Fibroblast of the conjunctiva (primary cell): Measurements from ENCODE around the gene CYB5RL.
"Not testable (repeated sequence)": the region's sequence is repeated elsewhere in the genome, so short reads cannot be mapped to it uniquely, and the experiment has no call there.

Experiments
- DNase-seq: peaks from one replicate; pipeline ENCODE4 v3.0.0-alpha.2; 2010; ENCODE audit warnings: low read depth

The CYB5RL gene, protein sequence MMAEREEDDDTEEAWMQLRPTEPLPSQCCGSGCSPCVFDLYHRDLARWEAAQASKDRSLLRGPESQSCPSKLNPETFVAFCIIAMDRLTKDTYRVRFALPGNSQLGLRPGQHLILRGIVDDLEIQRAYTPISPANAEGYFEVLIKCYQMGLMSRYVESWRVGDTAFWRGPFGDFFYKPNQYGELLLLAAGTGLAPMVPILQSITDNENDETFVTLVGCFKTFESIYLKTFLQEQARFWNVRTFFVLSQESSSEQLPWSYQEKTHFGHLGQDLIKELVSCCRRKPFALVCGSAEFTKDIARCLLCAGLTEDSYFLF

DNA sequence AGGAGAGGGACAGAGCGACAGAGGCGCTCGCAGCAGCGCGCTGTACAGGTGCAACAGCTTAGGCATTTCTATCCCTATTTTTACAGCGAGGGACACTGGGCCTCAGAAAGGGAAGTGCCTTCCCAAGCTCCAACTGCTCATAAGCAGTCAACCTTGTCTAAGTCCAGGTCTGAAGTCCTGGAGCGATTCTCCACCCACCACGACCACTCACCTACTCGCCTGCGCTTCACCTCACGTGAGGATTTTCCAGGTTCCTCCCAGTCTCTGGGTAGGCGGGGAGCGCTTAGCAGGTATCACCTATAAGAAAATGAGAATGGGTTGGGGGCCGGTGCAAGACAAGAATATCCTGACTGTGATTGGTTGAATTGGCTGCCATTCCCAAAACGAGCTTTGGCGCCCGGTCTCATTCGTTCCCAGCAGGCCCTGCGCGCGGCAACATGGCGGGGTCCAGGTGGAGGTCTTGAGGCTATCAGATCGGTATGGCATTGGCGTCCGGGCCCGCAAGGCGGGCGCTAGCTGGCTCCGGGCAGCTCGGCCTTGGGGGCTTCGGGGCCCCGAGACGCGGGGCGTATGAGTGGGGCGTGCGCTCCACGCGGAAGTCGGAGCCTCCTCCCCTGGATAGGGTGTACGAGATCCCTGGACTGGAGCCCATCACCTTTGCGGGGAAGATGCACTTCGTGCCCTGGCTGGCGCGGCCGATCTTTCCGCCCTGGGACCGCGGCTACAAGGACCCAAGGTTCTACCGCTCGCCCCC, at the start of gene CYB5RL, which contains the start of gene MRPL37:
Gene CYB5RL (minus strand): TSS at position 266 of the 754 bp plus-strand sequence. CDS start 4,414 bp downstream, outside the sequence.
Gene MRPL37 (plus strand): TSS at position 403 of the 754 bp plus-strand sequence. CDS start 77 bp downstream, at position 480.
- DNase-seq: peak; percentile 91

DNA sequence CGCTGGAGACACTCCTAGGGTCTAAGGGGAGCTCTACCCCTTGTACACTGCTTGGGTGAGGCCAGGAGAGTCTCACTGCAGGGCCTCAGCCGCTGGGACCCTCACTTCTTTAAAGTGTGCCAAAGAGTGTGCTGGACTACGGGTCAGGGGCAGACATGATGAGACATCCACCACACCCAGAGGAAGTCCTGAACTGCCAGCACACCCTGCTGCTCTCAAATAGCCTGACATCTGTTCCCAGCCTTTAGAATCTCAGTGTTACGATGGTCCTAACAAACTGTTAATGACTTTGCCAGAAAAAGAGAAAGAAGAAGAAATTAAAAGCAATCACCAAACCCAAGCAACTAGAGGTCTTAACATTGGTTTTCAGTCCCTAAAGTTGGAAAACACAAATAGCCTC, 49.1 kb upstream of the CYB5RL start:
- no peak for DNase-seq

DNA sequence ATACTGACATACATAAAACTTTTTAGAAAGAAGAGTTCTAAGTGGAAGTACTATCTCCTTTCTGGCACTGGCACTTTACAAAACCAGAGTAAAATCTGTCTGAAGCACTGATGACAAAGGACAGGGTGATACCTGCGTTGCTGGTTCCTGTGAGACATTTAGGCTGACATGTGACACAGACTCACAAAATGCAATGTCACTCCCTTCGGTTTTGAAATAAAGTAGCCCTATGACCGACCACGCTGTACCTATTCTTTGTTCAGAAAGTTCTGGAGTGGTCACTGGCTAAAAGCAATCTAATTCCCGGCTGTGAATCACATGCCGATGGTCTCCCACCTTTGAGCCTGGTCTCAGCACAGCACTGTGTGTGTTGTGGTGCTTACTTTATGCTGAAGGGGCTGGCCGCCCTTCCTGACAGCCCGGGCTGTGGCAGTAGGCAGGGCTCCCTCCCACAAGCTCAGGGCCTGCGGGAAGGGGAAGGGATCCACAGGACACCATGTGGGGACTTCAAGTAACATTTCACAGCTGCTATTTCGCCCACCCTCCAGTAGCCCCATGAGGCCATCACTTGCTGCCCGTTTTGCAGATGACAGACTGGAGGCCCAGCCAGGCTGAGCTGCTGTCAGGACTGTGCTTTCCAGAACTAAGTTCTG, 48.2 kb upstream of the CYB5RL start:
- DNase-seq: no peak

DNA sequence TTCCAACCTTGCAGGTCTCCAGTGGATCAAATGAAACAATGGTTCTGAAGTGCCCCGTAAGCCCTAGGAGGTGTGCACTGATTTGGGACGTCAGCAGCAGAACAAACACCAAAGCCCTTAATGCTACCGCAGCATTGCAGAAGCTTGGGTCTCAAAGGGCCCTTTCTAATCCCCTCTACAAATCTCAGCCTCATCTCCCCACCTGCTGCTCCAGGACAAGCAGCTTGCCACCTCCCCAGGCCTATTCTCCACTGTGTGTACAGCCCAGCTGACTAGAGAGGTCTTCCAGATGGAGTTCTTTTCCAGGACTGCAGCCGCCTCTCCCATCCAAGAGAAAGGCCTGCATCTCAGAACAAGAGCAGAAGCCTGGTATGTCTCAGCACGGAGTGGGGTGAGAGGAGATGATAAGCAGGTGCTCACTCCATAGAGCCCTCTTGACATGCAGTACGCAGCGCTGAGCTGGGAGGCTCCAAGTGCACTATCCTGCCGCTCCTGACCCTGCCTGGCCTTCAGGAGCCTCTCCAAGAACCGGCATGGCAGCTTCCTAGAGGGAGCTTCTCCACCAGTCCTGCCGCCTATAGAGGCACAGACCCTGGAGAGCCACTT, 46.4 kb upstream of the CYB5RL start:
- DNase-seq: no peak

DNA sequence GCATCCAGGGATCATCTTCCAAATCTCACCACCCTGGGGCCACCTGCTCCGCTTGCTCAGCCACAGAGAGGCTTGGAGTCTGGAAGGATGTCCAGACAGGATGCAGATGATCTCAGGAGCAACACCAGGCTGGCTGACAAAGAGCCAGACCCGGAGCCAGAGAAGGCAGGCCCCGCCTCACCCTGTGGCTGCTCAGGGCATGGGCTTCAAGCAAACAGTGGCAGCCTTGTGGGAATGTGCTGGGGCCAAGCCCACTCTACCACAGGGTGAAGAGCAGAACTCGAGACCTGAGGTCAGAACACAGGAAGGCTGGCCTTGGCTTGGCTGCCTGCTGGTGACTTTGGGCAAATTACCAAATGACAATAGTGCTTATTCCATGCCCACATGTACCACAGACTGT, 45.7 kb upstream of the CYB5RL start:
- DNase-seq: no peak

DNA sequence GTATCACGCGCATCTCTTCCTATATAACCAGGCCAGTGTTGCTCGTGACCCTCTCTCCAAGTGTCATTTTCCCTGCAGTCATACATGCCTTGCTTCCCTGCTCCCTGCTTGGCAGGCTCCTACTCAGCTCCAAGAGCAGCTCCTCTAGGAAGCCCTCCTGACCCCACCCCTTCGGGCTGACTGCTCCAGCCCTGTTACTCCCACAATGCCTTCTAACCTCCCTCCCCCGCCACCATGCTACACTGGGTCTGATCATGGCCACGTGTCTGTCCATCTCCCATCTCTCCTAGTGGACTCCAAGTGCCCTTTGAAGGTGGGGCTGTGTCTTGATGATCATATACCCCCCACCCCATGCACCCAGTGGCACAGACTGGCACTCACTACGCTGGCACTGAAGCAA, 44.8 kb upstream of the CYB5RL start:
- DNase-seq: no peak

DNA sequence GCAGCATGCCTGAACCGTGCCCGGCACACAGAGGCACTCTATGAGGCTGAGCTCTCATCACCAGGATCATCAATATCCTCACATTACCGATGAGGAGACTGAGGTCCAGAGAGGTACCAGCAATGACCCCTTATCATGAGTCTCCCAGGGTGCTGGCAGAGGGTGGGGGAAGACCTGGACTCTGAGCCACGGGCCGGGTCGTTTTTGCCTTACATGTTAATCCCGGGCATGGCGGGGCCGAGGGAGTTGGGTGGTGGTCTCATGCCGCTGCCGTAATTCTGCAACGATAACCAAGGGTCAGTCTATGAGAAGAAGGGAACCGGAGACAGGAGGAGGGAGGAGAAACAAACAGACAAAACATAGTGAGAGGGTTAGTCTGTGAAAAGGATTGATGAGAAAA, 43.2 kb upstream of the CYB5RL start:
- no peak for DNase-seq

DNA sequence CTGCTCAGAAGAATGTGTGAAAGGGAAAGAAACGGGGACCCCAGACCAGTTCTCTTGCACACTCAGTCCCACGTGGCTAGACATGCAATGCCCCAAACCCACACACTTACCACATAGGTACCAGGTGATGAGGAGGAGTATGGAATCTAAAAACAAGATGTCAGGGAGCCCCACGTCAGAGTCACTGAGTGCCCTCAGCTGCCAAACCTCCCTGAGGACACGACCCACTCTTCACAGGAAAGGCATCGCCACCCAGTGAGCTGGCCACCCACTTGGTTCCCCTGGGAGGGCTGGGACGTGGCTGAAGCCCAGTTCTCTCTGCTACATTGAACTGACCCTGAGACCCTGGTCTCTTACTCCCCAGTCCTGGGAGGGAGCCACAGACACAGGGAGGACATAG, 41.5 kb upstream of the CYB5RL start:
- no peak for DNase-seq

DNA sequence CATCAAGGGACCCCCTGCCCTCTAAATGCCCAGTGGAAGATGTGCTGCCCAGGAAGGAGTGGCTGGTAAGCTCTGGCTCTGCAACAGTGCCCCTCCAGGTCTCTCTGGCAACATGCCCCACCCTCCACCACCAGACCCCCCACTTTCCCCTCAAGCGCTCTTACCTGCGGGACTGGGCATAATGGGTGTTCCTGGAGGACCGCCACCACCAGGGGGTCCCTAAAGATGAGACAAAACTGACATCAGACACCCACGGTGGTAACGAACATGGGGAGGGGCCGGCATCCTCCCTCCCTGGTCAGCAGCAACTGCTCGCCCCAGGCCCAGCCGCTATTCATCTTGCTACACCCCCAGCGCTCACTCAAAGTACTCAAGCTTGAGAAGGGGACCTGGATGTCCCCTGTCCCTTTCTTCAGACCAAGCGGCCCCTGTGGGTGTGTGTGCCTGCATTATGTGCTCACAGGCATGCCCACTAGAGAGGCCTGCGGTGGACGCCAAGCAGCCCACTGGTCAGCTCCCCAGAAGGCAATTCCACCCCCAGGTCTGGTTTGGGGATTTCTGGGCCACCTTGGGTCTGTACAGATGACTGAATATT, 41.0 kb upstream of the CYB5RL start:
- DNase-seq: no peak

DNA sequence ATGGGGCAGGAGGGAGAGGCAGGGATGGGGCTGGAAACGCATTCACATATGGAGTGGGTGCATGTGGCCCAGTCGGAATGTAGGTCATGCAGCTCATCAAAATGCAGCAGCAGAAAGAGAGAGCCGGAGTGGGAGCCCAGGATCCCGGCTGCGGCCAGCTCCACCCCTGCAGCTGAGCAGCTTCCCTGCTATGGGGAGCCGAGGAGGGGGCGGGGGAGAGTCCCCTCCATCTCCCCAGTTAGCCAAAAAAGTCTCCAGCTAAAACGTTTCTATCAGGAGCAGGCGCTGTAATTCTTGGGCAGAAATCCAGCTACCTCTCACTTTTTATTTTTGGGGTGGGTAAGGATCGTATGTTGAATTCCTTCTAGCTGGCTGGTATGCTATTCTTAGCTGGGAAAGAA, 39.8 kb upstream of the CYB5RL start:
- DNase-seq: no peak

DNA sequence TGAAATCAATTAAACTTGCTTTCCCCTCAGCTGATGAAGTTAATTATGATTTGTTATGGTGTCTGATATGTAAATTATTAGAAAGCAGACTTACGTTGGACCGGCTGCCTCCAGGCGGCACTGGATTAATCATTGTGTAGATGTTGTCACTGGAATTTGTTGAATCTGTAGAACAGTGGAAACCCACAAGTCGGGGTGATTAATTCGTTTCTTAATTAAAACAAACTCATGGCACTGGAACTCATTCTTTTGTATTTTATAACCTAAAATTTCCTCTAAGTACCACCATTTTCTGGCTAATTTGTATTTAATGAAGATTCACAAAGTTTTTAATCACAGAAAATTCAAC, 39.2 kb upstream of the CYB5RL start:
- no peak for DNase-seq

DNA sequence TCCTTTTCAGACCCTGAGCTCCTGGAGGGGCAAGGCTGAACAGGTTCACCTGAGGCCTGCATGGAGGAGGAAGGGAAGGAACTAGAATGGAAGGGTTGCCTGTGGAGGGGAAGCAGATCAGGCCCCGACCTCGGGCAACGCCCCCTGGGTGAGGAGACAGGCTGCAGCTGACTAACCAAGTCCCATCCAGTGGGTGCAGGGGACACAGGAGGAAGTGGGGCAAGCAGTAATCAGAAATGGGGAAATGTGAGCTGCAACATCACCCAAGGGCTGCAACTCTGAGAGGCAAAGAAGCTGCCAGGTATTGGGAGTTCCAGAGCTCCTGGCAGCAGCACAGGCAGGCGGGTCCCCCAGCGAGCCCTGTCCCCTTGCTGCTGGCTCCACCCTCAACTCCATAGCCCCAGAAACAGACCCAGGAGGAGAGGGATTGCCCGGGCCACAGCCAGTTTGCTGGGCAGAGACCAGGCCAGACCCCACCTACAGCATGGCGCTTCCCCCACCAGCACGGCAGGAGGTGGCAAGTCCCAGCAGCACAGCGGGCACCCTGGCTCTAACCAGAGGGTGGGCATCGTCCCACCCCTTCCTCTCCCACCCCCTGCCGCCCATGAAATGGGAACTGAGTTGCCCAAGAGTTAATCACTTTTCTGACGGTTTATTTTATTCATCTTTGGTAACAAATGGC, 38.7 kb upstream of the CYB5RL start:
- no peak for DNase-seq

DNA sequence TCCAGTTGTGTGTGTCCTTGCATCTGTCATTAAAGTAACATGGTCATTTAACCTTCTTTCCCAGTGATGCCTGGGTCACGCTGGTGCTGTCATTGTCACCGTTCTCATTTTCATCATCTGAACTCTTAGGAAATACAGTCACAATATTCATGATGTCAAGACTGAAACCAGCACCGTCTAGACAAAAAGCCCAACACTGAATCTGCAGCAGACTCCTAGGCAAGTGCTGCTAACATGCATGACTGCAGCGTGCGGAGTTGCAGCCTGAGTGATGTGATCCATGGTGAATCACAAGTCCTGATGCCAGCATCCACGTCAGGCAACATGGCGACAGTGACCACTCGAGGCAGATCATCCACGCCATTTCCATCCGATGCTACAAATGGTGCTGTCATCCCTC, 37.8 kb upstream of the CYB5RL start:
- no peak for DNase-seq

DNA sequence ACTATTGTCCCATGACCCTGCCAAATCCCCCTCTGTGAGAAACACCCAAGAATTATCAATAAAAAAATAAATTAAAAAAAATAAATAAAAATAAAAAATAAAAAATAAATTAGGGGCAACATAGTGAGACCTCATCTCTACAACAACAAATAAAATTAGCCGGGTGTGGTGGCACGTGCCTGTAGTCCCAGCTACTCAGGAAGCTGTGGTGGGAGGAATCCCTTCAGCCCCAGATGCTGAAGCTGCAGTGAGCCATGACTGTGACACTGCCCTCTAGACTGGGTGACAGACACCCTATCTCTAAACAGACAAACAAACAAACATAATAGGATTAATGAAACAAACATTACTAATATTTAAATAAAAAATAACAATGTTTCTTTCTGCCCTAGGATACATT, 34.5 kb upstream of the CYB5RL start:
- DNase-seq: no peak

DNA sequence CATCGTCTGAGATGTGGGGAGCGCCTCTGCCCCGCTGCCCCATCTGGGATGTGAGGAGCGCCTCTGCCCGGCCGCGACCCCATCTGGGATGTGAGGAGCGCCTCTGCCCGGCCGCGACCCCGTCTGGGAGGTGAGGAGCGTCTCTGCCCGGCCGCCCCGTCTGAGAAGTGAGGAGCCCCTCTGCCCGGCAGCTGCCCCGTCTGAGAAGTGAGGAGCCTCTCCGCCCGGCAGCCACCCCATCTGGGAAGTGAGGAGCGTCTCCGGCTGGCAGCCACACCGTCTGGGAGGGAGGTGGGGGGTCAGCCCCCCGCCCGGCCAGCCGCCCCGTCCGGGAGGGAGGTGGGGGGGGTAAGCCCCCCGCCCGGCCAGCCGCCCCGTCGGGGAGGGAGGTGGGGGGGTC, 33.4 kb upstream of the CYB5RL start:
- not testable (repeated sequence) for DNase-seq

DNA sequence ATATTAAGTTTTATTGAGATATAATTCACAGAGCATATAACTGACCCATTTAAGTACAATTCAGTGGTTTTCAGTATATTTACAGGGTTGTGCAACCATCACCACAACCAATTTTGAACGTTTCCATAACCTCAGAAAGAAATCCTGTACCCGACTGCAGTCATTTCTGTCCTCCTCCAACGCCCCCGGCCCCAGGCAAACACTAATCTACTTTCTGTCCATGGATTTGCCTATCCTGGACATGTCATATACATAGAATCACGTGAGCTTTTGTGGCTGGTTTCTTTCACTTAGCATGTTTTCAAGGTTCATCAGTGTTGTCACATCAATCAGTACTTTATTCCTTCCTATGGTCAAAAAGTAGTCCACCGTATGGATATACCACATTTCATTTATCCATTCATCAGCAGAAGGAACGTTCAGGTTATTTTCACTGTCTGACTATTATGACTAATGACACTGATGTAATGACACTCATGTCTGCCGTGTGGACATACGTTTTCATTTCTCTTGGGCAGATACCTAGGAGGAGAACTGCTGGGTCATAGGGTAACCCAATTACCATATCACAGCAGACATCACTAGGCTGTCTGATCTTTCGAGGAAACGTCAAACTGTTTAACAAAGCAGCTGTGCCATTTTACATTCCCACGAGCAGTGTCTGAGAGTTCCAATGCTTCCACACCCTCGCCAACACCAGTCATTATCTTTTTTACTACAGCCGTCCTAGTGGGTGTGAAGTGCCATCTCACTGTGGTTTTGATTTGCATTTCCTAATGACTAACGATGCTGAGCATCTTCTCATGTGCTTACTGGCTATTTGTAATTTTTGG, 30.9 kb upstream of the CYB5RL start:
- DNase-seq: no peak

DNA sequence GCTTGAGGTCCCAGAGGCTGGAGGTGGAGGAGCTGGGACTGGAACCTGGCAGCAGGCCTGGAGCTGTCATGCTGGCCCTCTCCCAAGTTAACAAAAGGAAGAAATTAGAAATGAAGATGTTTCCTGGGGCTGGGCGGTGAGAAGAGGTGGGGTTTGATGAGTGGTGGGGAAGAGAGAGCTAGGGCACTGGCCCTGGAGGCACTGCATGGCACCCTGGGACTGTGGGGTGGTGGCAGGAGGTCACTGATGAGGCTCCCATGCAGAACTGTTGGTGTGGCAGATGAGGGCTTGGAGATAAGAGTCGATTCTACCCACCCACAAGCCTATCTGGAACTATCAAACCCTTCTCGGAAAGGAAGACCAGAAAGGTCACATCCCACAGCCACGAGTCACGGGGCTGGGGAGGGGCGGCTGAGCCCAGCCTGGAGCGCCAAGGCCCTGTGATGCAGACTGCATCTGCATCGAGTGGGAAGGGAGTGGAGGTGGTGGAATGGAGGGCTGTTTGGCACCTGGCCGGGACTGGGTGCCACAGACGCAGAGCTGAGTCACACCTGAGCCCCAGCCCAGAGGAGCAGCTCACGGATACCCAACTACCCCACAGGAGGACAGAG, 29.6 kb upstream of the CYB5RL start:
- DNase-seq: no peak

DNA sequence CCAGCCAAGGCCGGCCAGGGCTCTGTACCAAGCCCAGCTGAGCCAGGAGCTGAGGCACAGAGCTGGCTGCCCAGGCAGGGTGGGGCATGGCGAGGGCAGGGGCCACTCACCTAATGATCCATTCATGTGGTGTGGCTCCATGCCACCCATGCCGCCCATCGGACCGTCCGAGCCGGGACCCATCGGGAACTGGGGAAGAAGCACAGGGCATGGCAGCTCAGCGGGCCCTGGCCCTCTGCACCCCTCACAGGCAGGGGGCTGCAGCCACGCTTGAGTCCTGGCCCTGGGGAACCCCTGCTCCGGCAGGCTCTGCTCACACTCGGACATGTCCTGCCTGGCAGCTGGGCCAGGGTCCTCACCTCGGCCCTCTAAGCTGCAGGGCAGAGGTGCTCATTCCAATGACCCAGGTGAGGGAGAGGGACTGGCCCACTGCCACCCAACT, 28.8 kb upstream of the CYB5RL start:
- DNase-seq: no peak

DNA sequence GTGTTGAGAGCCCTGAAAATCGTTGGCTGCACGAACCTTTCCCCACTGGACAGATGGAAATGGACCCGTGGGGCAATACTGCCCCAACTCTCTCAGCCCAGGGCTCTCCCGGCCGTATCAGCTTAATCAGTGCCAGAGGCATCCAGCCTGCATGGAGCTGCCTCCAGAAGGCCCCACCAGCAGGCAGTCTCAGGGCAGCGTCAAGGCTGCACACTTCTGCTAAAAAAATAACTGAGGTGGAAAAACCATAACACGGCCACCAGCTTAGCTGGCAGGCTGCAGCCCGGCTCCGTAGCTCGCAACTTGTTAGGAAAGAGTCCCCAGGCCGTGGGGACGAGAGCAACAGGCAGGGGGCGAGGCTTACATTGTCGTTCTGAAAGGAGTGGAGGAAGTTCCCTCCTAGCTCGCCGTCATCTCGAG, 28.1 kb upstream of the CYB5RL start:
- no peak for DNase-seq

DNA sequence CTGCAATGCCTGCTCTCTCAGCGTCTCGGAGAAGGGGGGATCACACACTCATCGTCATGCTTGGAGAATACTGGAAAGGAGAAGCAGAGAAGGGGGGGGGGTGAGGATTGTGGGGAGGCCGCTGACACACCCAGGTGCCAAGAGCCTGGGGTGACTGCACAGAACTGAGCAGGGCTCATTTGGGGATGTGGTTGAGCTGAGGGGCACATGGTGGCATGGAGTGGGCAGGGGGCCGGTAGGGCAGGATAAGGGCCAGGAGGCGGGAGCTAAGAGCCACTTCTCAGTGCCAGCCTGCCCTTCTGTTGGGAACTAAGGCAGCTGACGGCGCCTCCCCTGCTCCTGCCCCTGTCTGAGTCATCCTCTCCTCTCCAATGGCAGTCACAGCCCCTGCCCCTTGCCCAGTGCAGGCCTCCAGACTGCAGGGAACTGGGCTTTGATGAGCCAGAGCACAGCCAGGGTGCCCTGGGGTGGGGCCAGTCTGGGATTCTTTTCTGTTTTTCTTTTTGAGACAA, 27.3 kb upstream of the CYB5RL start:
- DNase-seq: no peak
